GM21528 (cell line): ENCODE results near the gene KCNMA1.

Source experiments
- ATAC-seq: cut with Tn5 transposase; IDR thresholded peaks from one replicate; pipeline ENCODE4 v1.9.1; 2021; ENCODE audit warnings: mild to moderate bottlenecking, moderate library complexity; ENCODE audit not compliant: unreplicated experiment, low FRiP score

The KCNMA1 gene

GRCh38 chr10:77267703-77268675, 369.6 kb downstream of the KCNMA1 start:
- no peak for ATAC-seq

- no peak for ATAC-seq
Measured at GRCh38 chr10:77266242-77266641, 371.4 kb downstream of the KCNMA1 start.

- ATAC-seq, result no peak
Measured at GRCh38 chr10:77264527-77264926, 373.1 kb downstream of the KCNMA1 start.

GRCh38 chr10:77264107-77264506, 373.5 kb downstream of the KCNMA1 start:
- ATAC-seq, result no peak

GRCh38 chr10:77263700-77264099, 373.9 kb downstream of the KCNMA1 start:
- ATAC-seq, result no peak

- ATAC-seq, result no peak
Measured at GRCh38 chr10:77261146-77261545, 376.5 kb downstream of the KCNMA1 start.

- no peak for ATAC-seq
Measured at GRCh38 chr10:77259171-77259874, 378.3 kb downstream of the KCNMA1 start.

- no peak for ATAC-seq
Measured at GRCh38 chr10:77256346-77256745, 381.3 kb downstream of the KCNMA1 start.

GRCh38 chr10:77253556-77254064, 384.0 kb downstream of the KCNMA1 start:
- no peak for ATAC-seq

GRCh38 chr10:77253147-77253545, 384.5 kb downstream of the KCNMA1 start:
- ATAC-seq, result no peak

GRCh38 chr10:77252380-77253146, 385.0 kb downstream of the KCNMA1 start:
- no peak for ATAC-seq

- no peak for ATAC-seq
Measured at GRCh38 chr10:77251297-77252013, 386.2 kb downstream of the KCNMA1 start.

- no peak for ATAC-seq
Measured at GRCh38 chr10:77249901-77250459, 387.6 kb downstream of the KCNMA1 start.

- ATAC-seq, result no peak
Measured at GRCh38 chr10:77248104-77248790, 389.4 kb downstream of the KCNMA1 start.

GRCh38 chr10:77247031-77247990, 390.3 kb downstream of the KCNMA1 start:
- no peak for ATAC-seq

- no peak for ATAC-seq
Measured at GRCh38 chr10:77245953-77246352, 391.7 kb downstream of the KCNMA1 start.

GRCh38 chr10:77244746-77245145, 392.9 kb downstream of the KCNMA1 start:
- ATAC-seq, result no peak

- ATAC-seq, result no peak
Measured at GRCh38 chr10:77244286-77244685, 393.3 kb downstream of the KCNMA1 start.
